K562 (cell line): ENCODE data around the gene SLC33A1. TPM values are rescaled to one million over a fixed set of nuclear protein-coding genes. Genes with fewer than 3 reads are reported as not detected.

Experiments used
- BRF2 ChIP-seq: IDR thresholded peaks from 3 replicates; pipeline ENCODE4 v1.6.1; 2011; ENCODE audit warnings: borderline replicate concordance, mild to moderate bottlenecking; ENCODE audit not compliant: insufficient read length, insufficient read depth
- CREB3 ChIP-seq: fragments of 450-650 bp; conservative IDR thresholded peaks from 2 replicates; pipeline ENCODE4 v1.6.1; 2016; ENCODE audit warnings: missing genetic modification characterization, low read depth, mild to moderate bottlenecking, missing compliant biosample characterization, moderate library complexity
- E2F5 ChIP-seq: sonication (generic); formaldehyde crosslinking; IDR thresholded peaks from 2 replicates; pipeline ENCODE4 v1.8.0; 2022; ENCODE audit warnings: mild to moderate bottlenecking, missing genetic modification reagents
- FOXP4 ChIP-seq: sonication (generic); formaldehyde crosslinking; IDR thresholded peaks from 2 replicates; pipeline ENCODE4 v1.8.0; 2022; ENCODE audit warnings: mild to moderate bottlenecking, missing genetic modification reagents, borderline replicate concordance
- GABPB1 ChIP-seq: sonication (generic); formaldehyde crosslinking; IDR thresholded peaks from 2 replicates; pipeline ENCODE4 v1.8.0; 2022; ENCODE audit warnings: mild to moderate bottlenecking, missing genetic modification reagents
- HNRNPL ChIP-seq: fragments of 200-400 bp; formaldehyde crosslinking; IDR thresholded peaks from 2 replicates; pipeline ENCODE4 v1.6.1; 2017; ENCODE audit warnings: low read depth, mild to moderate bottlenecking, low read length
- MAFG ChIP-seq: fragments of 450-650 bp; conservative IDR thresholded peaks from 2 replicates; pipeline ENCODE4 v1.6.1; 2016; ENCODE audit warnings: missing genetic modification characterization, missing compliant biosample characterization
- MAZ ChIP-seq, 2 experiments: fragments of 450-650 bp in 1 of 2; sonication (generic) in 1 of 2; formaldehyde crosslinking; IDR thresholded peaks in 1 of 2; conservative IDR thresholded peaks in 1 of 2; 2 replicates each; pipeline versions ENCODE4 v1.4.0 to v1.5.0; 2020; ENCODE audit warnings: mild to moderate bottlenecking in 1 of 2, missing genetic modification reagents in 1 of 2
- MBD2 ChIP-seq: sonication (generic); IDR thresholded peaks from 2 replicates; pipeline ENCODE4 v1.6.1; 2016; ENCODE audit warnings: low read depth, borderline replicate concordance
- MCM3 ChIP-seq: fragments of 450-650 bp; IDR thresholded peaks from 2 replicates; pipeline ENCODE4 v1.6.1; 2016
- MTA2 ChIP-seq: fragments of 450-650 bp; IDR thresholded peaks from 2 replicates; pipeline ENCODE4 v1.6.1; 2016; ENCODE audit warnings: low read depth
- NCOA4 ChIP-seq: fragments of 450-650 bp; IDR thresholded peaks from 2 replicates; pipeline ENCODE4 v1.6.1; 2018; ENCODE audit warnings: mild to moderate bottlenecking; ENCODE audit not compliant: partially characterized antibody
- PKNOX1 ChIP-seq: fragments of 450-650 bp; IDR thresholded peaks from 2 replicates; pipeline ENCODE4 v1.6.1; 2016
- RBM39 ChIP-seq: fragments of 200-400 bp; formaldehyde crosslinking; optimal IDR thresholded peaks from 2 replicates; pipeline ENCODE3; 2018; ENCODE audit warnings: low read depth, low read length
- SFPQ ChIP-seq: fragments of 200-400 bp; formaldehyde crosslinking; IDR thresholded peaks from 2 replicates; pipeline ENCODE4 v1.6.1; 2017; ENCODE audit warnings: mild to moderate bottlenecking, low read depth, low read length, moderate library complexity
- TAF7 ChIP-seq: fragments of 450-650 bp; IDR thresholded peaks from 2 replicates; pipeline ENCODE4 v1.6.1; 2016; ENCODE audit warnings: missing genetic modification characterization, missing compliant biosample characterization
- TRIM24 ChIP-seq, 2 experiments: fragments of 450-650 bp; IDR thresholded peaks; 2 replicates each; pipeline ENCODE4 v1.6.1; 2016
- ZNF354B ChIP-seq: fragments of 250-450 bp; sonication (Bioruptor Pico); IDR thresholded peaks from 2 replicates; pipeline ENCODE4 v1.4.0; 2020
- ZNF740 ChIP-seq, 3 experiments: fragments of 200-800 bp in 1 of 3; sonication (Bioruptor generic) in 1 of 3; sonication (generic) in 1 of 3; formaldehyde crosslinking in 1 of 3; IDR thresholded peaks; 2 replicates each; pipeline versions ENCODE4 v1.6.1 to v1.8.0; 2016 to 2022; ENCODE audit warnings: mild to moderate bottlenecking in 2 of 3, missing compliant biosample characterization in 2 of 3, missing genetic modification characterization in 2 of 3, missing genetic modification reagents in 1 of 3
- ZZZ3 ChIP-seq: fragments of 450-650 bp; IDR thresholded peaks from 2 replicates; pipeline ENCODE4 v1.6.1; 2016; ENCODE audit warnings: antibody characterized with exemption, mild to moderate bottlenecking, moderate library complexity
- polyA plus RNA-seq, 8 experiments: library from polyadenylated mRNA; depleted of rRNA in 4 of 8; stranded (reverse) in 5 of 8; unstranded in 3 of 8; fragments of >200 nt; fragmentation: Nextera tagmentation in 2 of 8; fragmentation: Illumina TruSeq in 1 of 8; extraction: Ambion mirVana in 2 of 8; extraction: Trizol in 1 of 8; gene quantifications; 2 replicates each; pipeline versions ENCODE4 v1.2.1 to v1.2.3, GENCODE V29; 2011 to 2014; ENCODE audit warnings: inconsistent platforms in 1 of 8, missing spikeins in 1 of 8
- total RNA-seq, 7 experiments: library from RNA; depleted of rRNA in 6 of 7; stranded (reverse); fragments of >200 nt in 6 of 7; fragmentation: Illumina TruSeq in 2 of 7; extraction: Trizol in 2 of 7; gene quantifications; 2 replicates each; pipeline versions ENCODE4 v1.2.1 to v1.2.3, GENCODE V29; 2011 to 2021; ENCODE audit warnings: low replicate concordance in 1 of 7

The SLC33A1 gene
- total and polyA plus RNA-seq, 9 of the 15 experiments (the other 6 are each of a cell fraction or from before 2014, with no cell fraction given): 6.2 to 26.8 (median 19.6) TPM

GRCh38 chr3:155791190-155791589 is 63.0 kb downstream of the SLC33A1 start (continued):
- TF ChIP-seq NCOA4 (no peak), FOXP4 (CRISPR knock-in tag) (no peak), ZNF740 (CRISPR knock-in tag; IDR thresholded peaks at IDR 0.05) (no peak), ZNF740 (tag; IDR thresholded peaks at IDR 0.05) (no peak), MAZ (CRISPR knock-in tag; conservative IDR thresholded peaks at IDR 0.05 in 1 of 2, IDR thresholded peaks at IDR 0.05 in 1 of 2) (no peak), ZZZ3 (no peak), CREB3 (tag) (no peak), GABPB1 (CRISPR knock-in tag) (no peak), SFPQ (no peak), MCM3 (no peak), ZNF354B (CRISPR knock-in tag) (no peak), MAFG (peak; percentile 94), BRF2 (no peak), E2F5 (CRISPR knock-in tag) (no peak), TRIM24 (IDR thresholded peaks at IDR 0.05) (peak in 1 of 2 experiments; percentile 21; a peak in 1 of 4 replicates), MTA2 (no peak), TAF7 (no peak), RBM39 (no peak), MBD2 (no peak), PKNOX1 (no peak), HNRNPL (no peak)
